ENCODE measurements around the gene ISY1. TPM values are rescaled to one million over a fixed set of nuclear protein-coding genes. Genes with fewer than 3 reads are reported as not detected.

Gene ISY1
- total and polyA plus RNA-seq, 4 donors, result 6.4 to 13.2 (median 10.5) TPM

GRCh38 chr3:129121016-129121791 is 39.7 kb downstream of the ISY1 start:
- Histone ChIP-seq H3K9ac (ENCODE audit: low read depth in 1 of 2, low read length in 2 of 2) (peak overlapping the region; percentile 90 to 99), H3K27ac (ENCODE audit: low read depth in 1 of 2, low read length in 2 of 2) (peak overlapping the region; percentile 99 to 100), H3K9me3 (ENCODE audit: control insufficient read depth in 4 of 4, low read length in 3 of 4) (no peaks in the 10 kb centered on the region), H3K4me1 (ENCODE audit: control insufficient read depth in 4 of 4, insufficient read depth in 4 of 4, low read length in 3 of 4) (peaks cover 17 to 53% (median 46%) of the 10 kb centered on the region in 4 donors), H3K27me3 (ENCODE audit: control insufficient read depth in 4 of 4, insufficient read depth in 4 of 4, low read length in 3 of 4) (no peaks in the 10 kb centered on the region), H3K4me3 (ENCODE audit: low read depth in 1 of 3, low read length in 3 of 3) (peak overlapping the region; percentile 70 to 96 (median 90)), H3K36me3 (ENCODE audit: control insufficient read depth in 4 of 4, insufficient read depth in 3 of 4, low read depth in 1 of 4, low read length in 3 of 4) (peaks cover 0 to 6% (median 0%) of the 10 kb centered on the region in 4 donors)
- WGBS, result 2% methylated on average over 80 of the region's 80 CpGs
- no peak for DNase-seq (ENCODE audit: low spot score)
- TF ChIP-seq NR2F2 (IDR thresholded peaks at IDR 0.05), result no peak
- TF ChIP-seq CTCF (IDR thresholded peaks at IDR 0.05; ENCODE audit: low read depth, low read length, missing input control), result no peak
- no peak for TF ChIP-seq TAF1 (conservative IDR thresholded peaks at IDR 0.05)
- no peak for TF ChIP-seq HNF4G (IDR thresholded peaks at IDR 0.05)
- TF ChIP-seq FOXA1 (IDR thresholded peaks at IDR 0.05), result no peak
- TF ChIP-seq EGR1 (IDR thresholded peaks at IDR 0.05; ENCODE audit: low read depth in 2 of 2), result no peak
- TF ChIP-seq, protein P1, sequence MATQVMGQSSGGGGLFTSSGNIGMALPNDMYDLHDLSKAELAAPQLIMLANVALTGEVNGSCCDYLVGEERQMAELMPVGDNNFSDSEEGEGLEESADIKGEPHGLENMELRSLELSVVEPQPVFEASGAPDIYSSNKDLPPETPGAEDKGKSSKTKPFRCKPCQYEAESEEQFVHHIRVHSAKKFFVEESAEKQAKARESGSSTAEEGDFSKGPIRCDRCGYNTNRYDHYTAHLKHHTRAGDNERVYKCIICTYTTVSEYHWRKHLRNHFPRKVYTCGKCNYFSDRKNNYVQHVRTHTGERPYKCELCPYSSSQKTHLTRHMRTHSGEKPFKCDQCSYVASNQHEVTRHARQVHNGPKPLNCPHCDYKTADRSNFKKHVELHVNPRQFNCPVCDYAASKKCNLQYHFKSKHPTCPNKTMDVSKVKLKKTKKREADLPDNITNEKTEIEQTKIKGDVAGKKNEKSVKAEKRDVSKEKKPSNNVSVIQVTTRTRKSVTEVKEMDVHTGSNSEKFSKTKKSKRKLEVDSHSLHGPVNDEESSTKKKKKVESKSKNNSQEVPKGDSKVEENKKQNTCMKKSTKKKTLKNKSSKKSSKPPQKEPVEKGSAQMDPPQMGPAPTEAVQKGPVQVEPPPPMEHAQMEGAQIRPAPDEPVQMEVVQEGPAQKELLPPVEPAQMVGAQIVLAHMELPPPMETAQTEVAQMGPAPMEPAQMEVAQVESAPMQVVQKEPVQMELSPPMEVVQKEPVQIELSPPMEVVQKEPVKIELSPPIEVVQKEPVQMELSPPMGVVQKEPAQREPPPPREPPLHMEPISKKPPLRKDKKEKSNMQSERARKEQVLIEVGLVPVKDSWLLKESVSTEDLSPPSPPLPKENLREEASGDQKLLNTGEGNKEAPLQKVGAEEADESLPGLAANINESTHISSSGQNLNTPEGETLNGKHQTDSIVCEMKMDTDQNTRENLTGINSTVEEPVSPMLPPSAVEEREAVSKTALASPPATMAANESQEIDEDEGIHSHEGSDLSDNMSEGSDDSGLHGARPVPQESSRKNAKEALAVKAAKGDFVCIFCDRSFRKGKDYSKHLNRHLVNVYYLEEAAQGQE (IDR thresholded peaks at IDR 0.05), result no peak
- no peak for TF ChIP-seq SP1 (IDR thresholded peaks at IDR 0.05)
- no peak for TF ChIP-seq YY1 (IDR thresholded peaks at IDR 0.05)
- no peak for TF ChIP-seq ATF3 (IDR thresholded peaks at IDR 0.05)
- no peak for TF ChIP-seq MAX (IDR thresholded peaks at IDR 0.05)
- TF ChIP-seq JUND (IDR thresholded peaks at IDR 0.05), result no peak
- no peak for TF ChIP-seq GABPA (IDR thresholded peaks at IDR 0.05 in 1 of 2, conservative IDR thresholded peaks at IDR 0.05 in 1 of 2)
- no peak for TF ChIP-seq ZBTB33 (IDR thresholded peaks at IDR 0.05)
- no peak for TF ChIP-seq HNF4A (conservative IDR thresholded peaks at IDR 0.05)
- TF ChIP-seq RXRA (IDR thresholded peaks at IDR 0.05), result no peak
- no peak for TF ChIP-seq FOXA2 (IDR thresholded peaks at IDR 0.05)
- no peak for TF ChIP-seq RAD21 (IDR thresholded peaks at IDR 0.05)

All from liver (tissue), 9 donors.